ENCODE results near the gene TMEM14C.
A peak's percentile ranks its signal among the peaks of the same experiment; 100 is the strongest.
"Not testable (repeated sequence)": the region's sequence is repeated elsewhere in the genome, so short reads cannot be mapped to it uniquely, and the experiment has no call there.

The TMEM14C gene

DNA sequence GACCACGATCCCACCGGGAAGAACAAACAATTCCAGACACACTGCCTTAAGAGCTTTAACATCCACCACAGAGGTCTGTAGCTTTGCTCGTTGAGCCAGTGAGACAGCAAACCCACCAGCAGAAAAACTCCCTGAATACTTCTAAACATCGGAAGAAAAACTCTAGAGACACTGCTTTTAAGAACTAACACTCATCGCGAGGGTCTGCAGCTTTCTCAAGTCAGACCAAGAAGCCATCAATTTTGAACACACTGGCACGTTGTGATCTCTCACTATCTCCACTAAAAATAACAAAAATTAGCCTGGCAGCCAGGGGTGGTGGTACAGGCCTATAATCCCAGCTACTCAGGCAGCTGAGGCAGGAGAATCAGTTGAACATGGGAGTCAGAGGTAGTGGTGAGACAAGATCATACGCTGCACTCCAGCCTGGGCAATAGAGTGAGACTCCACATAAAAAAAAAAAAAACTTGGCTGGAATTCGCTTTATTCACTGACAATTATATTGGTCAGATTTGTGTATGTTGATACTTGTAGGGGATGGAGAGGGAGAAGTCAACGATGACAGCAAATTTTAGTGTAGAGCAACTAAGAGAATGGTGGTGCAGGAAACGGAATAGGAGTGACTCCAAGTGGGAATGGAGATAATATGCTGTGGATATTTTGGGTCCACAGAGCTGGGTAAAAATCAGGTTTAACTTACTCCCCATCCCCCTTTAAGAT, 860 bp upstream of the TMEM14C start:
- DNase-seq = no peak

DNA sequence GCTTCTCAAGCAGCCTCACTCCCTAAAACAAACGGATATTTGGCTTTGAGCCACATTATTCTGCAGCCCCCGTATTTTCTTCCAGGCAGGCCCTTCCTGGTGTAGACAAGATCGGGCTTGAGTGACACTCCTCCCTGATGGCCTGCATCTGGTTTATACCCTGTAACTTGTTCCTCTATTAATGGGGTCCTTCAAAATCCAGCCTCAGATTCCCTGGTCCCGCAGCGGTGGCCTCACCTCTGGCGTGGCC, 375 bp upstream of the TMEM14C start:
- no peak for DNase-seq

DNA sequence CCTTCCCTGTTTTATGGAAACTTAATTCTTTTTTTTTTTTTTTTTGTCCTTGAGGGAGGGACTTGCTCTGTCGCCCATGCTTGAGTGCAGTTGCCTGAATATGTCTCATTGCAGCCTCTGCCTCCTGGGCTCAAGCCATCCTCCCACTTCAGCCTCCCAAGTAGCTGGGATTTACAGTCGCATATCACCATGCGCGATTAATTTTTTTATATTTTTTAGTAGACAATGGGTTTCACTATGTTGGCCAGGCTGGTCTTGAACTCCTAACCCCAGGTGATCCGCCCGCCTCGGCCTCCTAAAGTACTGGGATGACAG, 654 bp downstream of the TMEM14C start:
- DNase-seq = no peak

GRCh38 chr6:10725044-10725443, 2.2 kb downstream of the TMEM14C start:
- no peak for DNase-seq

GRCh38 chr6:10725716-10726115, 2.8 kb downstream of the TMEM14C start:
- DNase-seq = no peak

GRCh38 chr6:10730254-10730653, 7.4 kb downstream of the TMEM14C start:
- no peak for DNase-seq

- DNase-seq = no peak
These were observed 10.4 kb downstream of the TMEM14C start for GRCh38 chr6:10733151-10733715.

- DNase-seq = no peak
These were observed 11.0 kb downstream of the TMEM14C start for GRCh38 chr6:10733863-10734262.

GRCh38 chr6:10736731-10737130, 13.9 kb downstream of the TMEM14C start:
- no peak for DNase-seq

DNA sequence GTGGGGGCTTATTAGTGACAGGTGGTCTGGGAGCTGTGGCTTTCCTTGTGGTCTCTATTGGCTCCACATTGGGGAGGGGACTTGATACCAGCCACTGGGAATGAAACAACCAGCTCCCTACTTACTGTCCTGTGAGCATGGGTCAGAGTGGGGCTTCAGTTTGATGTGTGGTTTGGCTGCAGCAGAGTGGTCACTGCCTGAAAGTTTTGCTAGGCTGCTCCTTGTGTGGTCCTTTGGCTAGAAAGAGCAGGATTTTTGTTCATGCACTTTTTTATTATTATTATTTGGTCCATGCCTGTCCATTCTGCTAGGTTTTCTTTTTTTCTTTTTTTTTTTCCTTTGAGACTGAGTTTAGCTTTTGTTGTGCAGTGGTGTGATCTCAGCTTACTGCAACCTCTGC, 17.2 kb downstream of the TMEM14C start:
- DNase-seq = no peak

GRCh38 chr6:10741643-10742042, 18.8 kb downstream of the TMEM14C start:
- not testable (repeated sequence) for DNase-seq

DNA sequence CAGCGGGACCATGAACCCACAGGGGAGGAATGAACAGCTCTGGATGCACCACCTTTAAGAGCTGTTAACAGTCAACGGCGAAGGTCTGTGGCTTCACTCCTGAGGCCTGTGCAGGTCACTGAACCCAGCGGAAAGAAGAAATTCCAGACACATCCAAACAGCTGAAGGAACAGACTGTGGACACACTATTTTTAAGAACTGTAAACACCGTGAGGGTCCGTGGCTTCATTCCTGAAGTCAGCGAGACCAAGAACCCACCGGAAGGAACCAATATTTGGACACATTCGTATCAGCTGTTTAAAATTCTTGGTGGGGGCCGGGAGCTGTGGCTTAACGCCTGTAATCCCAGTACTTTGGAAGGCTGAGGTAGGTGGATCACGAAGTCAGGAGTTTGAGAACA, 19.4 kb downstream of the TMEM14C start:
- DNase-seq = no peak

DNA sequence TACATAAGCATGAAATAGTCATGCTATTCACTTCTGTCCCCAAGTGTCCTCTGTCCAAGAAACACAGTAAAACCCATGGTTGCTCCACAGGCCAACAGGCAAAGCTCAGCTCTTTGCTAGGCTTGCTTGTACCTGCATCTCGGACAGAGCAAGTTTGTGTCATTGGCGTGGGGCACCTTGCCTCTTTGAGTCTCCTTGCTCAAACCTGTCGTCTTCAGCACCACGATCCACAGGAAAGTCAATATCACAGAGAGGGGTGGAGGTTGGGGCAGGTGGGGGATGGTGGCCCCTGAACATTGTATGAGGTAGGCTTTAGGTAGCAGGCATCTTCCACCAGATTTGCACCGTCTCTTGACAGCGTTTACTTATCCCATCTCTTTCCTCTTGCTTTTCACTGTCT, 20.6 kb downstream of the TMEM14C start:
- no peak for DNase-seq

DNA sequence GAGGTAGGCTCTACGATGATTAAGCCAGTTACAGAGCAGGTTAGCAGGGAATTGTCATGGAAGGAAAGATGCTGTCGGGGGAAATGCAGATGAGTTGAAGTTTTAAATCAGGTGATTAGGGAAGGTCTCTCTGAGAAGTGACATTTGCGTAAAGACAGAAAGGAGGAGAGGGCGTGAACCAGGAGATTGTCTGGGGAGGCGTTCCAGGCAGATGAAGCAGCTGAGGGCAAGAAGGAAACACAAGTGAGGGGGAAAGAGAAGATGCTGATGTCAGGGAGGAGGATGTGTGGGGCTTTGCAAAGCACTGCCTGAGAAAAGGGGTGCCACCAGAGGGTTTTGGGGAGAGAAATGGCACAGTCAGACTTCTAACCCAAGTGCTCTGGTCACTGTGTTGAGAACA, 22.2 kb downstream of the TMEM14C start:
- no peak for DNase-seq

GRCh38 chr6:10746915-10747250, 24.0 kb downstream of the TMEM14C start:
- no peak for DNase-seq

- DNase-seq = peak; percentile 85
These were observed 24.5 kb downstream of the TMEM14C start, which contains the start of gene TMEM14B for GRCh38 chr6:10747251-10747972. TSS of gene TMEM14B (plus strand) at chr6:10747805. CDS start at chr6:10749246, 1,441 bp downstream.

DNA sequence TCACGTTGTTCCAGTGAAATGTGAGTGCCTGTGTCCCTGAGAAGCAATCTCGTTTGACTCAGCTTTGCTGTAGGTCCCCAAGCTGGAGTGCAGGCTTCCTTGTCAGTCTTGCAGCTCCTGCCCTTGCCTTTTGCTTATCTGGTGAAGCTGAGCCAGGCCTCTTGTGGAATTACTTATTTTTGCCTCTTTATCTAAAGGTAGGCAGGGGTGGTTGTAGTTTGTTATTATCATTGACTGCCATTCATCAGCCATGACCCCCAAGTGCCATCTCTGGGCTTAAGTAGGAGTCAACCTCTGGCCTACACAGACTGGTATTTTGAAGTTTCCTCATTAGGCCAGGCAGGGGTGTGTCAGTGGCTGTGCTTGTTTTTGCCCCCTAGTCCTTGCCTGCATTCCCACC, 26.9 kb downstream of the TMEM14C start:
- DNase-seq = no peak

- not testable (repeated sequence) for DNase-seq
These were observed 27.7 kb downstream of the TMEM14C start for GRCh38 chr6:10750568-10750967.

GRCh38 chr6:10751757-10752156, 28.9 kb downstream of the TMEM14C start:
- not testable (repeated sequence) for DNase-seq

GRCh38 chr6:10756085-10756484, 33.2 kb downstream of the TMEM14C start:
- DNase-seq = no peak

GRCh38 chr6:10759312-10759839, 36.5 kb downstream of the TMEM14C start:
- no peak for DNase-seq

GRCh38 chr6:10759884-10760329, 37.0 kb downstream of the TMEM14C start:
- no peak for DNase-seq

- no peak for DNase-seq
These were observed 40.1 kb downstream of the TMEM14C start for GRCh38 chr6:10763006-10763405.

GRCh38 chr6:10769419-10769818, 46.5 kb downstream of the TMEM14C start:
- DNase-seq = no peak

Data from 8988T (cell line).